ENCODE results near the gene FAM184B.
"Not testable (repeated sequence)": the region's sequence is repeated elsewhere in the genome, so short reads cannot be mapped to it uniquely, and the experiment has no call there.

The FAM184B gene

DNA sequence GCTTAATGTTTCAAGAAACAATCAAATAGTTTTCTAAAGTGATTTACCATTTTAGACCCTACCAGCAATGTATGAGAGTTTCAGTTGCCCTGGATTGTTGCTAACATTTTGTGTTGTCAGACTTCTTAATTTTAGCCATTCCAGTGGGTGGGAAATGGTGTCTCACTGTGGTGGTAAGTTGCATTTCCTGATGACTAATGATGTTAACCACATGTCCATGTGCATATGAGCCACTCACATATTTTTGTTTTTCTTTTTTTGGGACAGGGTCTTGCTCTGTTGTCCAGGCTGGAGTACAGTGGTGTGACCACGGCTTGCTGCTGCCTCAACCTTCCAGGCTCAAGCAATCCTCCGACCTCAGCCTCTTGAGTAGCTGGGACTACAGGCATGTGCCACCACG is 118.7 kb downstream of the FAM184B start:
- H3K9me3 ChIP-seq (ENCODE audit: control insufficient read depth, low read length): no peaks in the 10 kb centered on the region
- H3K36me3 ChIP-seq (ENCODE audit: control insufficient read depth, insufficient read depth, low read length): no peaks in the 10 kb centered on the region
- 89 to 100% methylated on average over 3 of the region's 3 CpGs for WGBS, 2 experiments (ENCODE audit: insufficient coverage in 2 of 2)
- H3K4me1 ChIP-seq (ENCODE audit: control insufficient read depth, insufficient read depth, low read length, poor library complexity, severe bottlenecking): no peaks in the 10 kb centered on the region
- no peak overlapping the region for H3K4me3 ChIP-seq (ENCODE audit: extremely low read depth, insufficient read depth, low read length, poor library complexity, severe bottlenecking)
- H3K27ac ChIP-seq (ENCODE audit: low read depth, low read length, severe bottlenecking): no peak overlapping the region

DNA sequence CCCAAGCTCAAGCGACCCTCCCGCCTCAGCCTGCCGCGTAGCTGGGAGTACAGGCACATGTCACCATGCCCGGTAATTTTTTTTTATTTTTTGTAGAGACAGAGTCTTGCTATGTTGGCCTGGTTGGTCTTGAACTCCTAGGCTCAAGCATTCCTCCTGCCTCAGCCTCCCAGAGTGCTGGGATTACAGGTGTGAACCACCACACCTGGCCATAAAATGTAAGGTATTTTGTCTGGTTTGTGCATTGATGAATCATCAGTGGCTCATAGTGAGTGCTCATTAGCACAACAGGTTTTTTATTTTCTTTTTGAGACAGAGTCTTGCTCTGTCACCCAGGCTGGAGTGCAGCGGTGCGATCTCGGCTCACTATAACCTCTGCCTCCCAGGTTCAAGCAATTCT is 122.2 kb downstream of the FAM184B start:
- H3K4me3 ChIP-seq (ENCODE audit: extremely low read depth, insufficient read depth, low read length, poor library complexity, severe bottlenecking); H3K4me1 ChIP-seq (ENCODE audit: control insufficient read depth, insufficient read depth, low read length, poor library complexity, severe bottlenecking); H3K36me3 ChIP-seq (ENCODE audit: control insufficient read depth, insufficient read depth, low read length); H3K27ac ChIP-seq (ENCODE audit: low read depth, low read length, severe bottlenecking); H3K9me3 ChIP-seq (ENCODE audit: control insufficient read depth, low read length): not testable (repeated sequence)
- WGBS, 2 experiments (ENCODE audit: insufficient coverage in 2 of 2): 98 to 100% methylated on average over 5 to 8 of the region's 8 CpGs

DNA sequence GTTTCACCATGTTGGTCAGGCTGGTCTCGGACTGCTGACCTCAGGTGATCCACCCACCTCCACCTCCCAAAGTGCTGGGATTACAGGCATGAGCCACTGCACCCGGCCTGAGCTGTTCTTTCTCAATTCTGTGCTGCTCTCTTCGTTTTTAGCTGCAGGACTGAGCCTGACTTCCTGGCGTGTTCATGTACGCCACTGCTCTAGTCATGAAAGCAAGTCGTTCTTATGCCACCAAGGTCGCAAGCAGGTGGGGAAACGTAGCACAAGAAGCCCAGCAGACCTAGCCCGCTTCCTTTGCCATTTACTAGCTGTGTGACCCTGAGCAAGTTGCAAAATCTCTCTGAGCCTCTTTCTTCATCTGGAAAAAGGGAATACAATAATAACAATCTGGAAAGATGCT is 123.6 kb downstream of the FAM184B start:
- Histone ChIP-seq H3K27ac (ENCODE audit: low read depth, low read length, severe bottlenecking) (no peak overlapping the region), H3K36me3 (ENCODE audit: control insufficient read depth, insufficient read depth, low read length) (no peaks in the 10 kb centered on the region)
- 91% methylated on average over 9 of the region's 9 CpGs for whole genome bisulfite sequencing, 2 experiments (ENCODE audit: insufficient coverage in 2 of 2)

DNA sequence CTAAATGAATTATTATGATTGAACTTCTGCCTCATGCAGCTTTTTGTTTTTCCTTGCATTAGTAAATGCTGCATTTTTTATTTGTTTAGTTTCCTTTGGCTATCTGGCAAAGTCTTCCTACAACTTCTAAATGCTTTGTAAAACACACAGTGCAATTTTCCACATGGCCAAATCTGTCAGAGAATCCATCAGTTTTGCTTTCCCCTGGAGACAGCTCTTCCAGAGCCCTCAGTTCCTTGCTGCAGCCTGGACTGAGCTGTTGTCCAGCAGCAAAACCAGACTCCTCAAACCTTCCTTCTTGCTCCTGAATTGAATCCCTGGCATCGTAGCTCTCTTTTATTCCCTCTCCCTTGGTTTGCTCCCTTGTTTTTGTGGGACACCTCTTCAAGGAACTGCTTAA is 124.3 kb downstream of the FAM184B start:
- H3K4me3 ChIP-seq (ENCODE audit: extremely low read depth, insufficient read depth, low read length, poor library complexity, severe bottlenecking): no peak overlapping the region
- H3K27ac ChIP-seq (ENCODE audit: low read depth, low read length, severe bottlenecking): no peak overlapping the region
- H3K36me3 ChIP-seq (ENCODE audit: control insufficient read depth, insufficient read depth, low read length): no peaks in the 10 kb centered on the region
- no peaks in the 10 kb centered on the region for H3K9me3 ChIP-seq (ENCODE audit: control insufficient read depth, low read length)
- WGBS, 2 experiments (ENCODE audit: insufficient coverage in 2 of 2): 83% methylated on average over 1 of the region's 1 CpG; no CpG with 5 or more reads in 1 of the 2 experiments
- H3K4me1 ChIP-seq (ENCODE audit: control insufficient read depth, insufficient read depth, low read length, poor library complexity, severe bottlenecking): no peaks in the 10 kb centered on the region

More for the DNA sequence above, 123.6 kb downstream of the FAM184B start:
- no peaks in the 10 kb centered on the region for H3K4me1 ChIP-seq (ENCODE audit: control insufficient read depth, insufficient read depth, low read length, poor library complexity, severe bottlenecking)
- H3K4me3 ChIP-seq (ENCODE audit: extremely low read depth, insufficient read depth, low read length, poor library complexity, severe bottlenecking): no peak overlapping the region
- no peaks in the 10 kb centered on the region for H3K9me3 ChIP-seq (ENCODE audit: control insufficient read depth, low read length)

DNA sequence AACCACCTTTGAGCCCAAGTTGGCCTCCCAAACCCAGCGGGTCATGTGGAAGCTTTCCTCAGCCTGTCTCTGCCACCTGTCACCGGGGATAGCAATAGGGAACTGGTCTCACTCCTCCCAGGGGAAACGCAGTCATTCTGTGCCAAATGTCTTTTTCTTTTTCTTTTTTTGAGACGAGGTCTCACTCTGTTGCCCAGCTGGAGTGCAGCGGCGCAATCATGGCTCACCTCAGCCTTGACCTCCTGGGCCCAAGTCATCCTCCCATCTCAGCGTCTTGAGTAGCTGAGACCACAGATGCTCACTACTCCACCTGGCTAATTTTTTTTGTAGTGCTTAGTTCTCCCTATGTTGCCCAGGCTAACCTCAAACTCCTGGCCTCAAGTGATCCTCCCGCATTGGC is 126.7 kb downstream of the FAM184B start:
- WGBS, 2 experiments (ENCODE audit: insufficient coverage in 2 of 2): 73 to 78% methylated on average over 7 of the region's 8 CpGs
- no peak overlapping the region for H3K27ac ChIP-seq (ENCODE audit: low read depth, low read length, severe bottlenecking)
- no peaks in the 10 kb centered on the region for H3K4me1 ChIP-seq (ENCODE audit: control insufficient read depth, insufficient read depth, low read length, poor library complexity, severe bottlenecking)
- no peak overlapping the region for H3K4me3 ChIP-seq (ENCODE audit: extremely low read depth, insufficient read depth, low read length, poor library complexity, severe bottlenecking)
- no peaks in the 10 kb centered on the region for H3K36me3 ChIP-seq (ENCODE audit: control insufficient read depth, insufficient read depth, low read length)
- no peaks in the 10 kb centered on the region for H3K9me3 ChIP-seq (ENCODE audit: control insufficient read depth, low read length)

DNA sequence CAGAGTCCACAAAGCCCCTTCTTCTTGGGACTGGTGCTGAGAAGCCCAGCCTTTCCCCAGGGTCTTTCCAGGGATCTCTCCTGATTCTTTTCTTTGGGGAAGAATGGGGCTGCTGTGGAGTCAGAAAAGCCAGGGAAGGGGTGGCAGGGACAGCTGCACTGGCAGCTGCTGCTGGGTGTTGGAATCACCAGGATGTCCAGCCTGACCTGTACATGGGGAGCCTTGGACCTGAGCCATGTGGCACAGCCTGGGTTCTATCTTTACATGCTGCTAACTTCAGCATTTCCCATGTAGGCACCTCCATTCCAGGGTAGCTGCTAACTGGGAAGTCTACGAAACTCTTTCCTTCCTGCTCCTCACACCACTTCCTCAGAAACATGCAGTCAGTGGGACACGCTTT is 131.0 kb downstream of the FAM184B start:
- no peaks in the 10 kb centered on the region for H3K9me3 ChIP-seq (ENCODE audit: control insufficient read depth, low read length)
- no peak overlapping the region for H3K4me3 ChIP-seq (ENCODE audit: extremely low read depth, insufficient read depth, low read length, poor library complexity, severe bottlenecking)
- no peaks in the 10 kb centered on the region for H3K36me3 ChIP-seq (ENCODE audit: control insufficient read depth, insufficient read depth, low read length)
- H3K4me1 ChIP-seq (ENCODE audit: control insufficient read depth, insufficient read depth, low read length, poor library complexity, severe bottlenecking): no peaks in the 10 kb centered on the region
- H3K27ac ChIP-seq (ENCODE audit: low read depth, low read length, severe bottlenecking): no peak overlapping the region
- WGBS, 2 experiments (ENCODE audit: insufficient coverage in 2 of 2): 100% methylated on average over 1 of the region's 2 CpGs; no CpG with 5 or more reads in 1 of the 2 experiments

DNA sequence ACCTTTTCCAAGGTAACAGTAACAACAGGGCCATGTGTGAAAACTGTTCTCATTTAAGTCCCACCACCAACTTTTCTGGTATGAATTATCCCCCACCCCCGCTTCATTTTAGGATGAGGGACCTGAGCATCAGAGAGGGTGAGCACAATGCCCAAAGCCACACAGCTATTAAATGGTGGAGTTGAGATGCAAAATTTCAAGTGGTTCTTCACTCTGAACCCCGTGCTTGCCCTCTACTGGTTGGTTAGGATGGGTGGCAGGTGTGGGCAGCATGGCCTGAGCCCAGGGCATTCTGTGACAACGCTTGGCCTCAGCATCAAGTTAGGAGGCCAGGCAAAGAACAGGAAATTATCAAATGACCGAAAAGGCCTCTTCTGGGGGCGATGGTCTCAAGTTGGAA is 133.5 kb downstream of the FAM184B start:
- no peaks in the 10 kb centered on the region for H3K36me3 ChIP-seq (ENCODE audit: control insufficient read depth, insufficient read depth, low read length)
- H3K27ac ChIP-seq (ENCODE audit: low read depth, low read length, severe bottlenecking): no peak overlapping the region
- H3K9me3 ChIP-seq (ENCODE audit: control insufficient read depth, low read length): no peaks in the 10 kb centered on the region
- no peaks in the 10 kb centered on the region for H3K4me1 ChIP-seq (ENCODE audit: control insufficient read depth, insufficient read depth, low read length, poor library complexity, severe bottlenecking)
- H3K4me3 ChIP-seq (ENCODE audit: extremely low read depth, insufficient read depth, low read length, poor library complexity, severe bottlenecking): no peak overlapping the region
- 62 to 64% methylated on average over 1 to 2 of the region's 5 CpGs for WGBS, 2 experiments (ENCODE audit: insufficient coverage in 2 of 2)

DNA sequence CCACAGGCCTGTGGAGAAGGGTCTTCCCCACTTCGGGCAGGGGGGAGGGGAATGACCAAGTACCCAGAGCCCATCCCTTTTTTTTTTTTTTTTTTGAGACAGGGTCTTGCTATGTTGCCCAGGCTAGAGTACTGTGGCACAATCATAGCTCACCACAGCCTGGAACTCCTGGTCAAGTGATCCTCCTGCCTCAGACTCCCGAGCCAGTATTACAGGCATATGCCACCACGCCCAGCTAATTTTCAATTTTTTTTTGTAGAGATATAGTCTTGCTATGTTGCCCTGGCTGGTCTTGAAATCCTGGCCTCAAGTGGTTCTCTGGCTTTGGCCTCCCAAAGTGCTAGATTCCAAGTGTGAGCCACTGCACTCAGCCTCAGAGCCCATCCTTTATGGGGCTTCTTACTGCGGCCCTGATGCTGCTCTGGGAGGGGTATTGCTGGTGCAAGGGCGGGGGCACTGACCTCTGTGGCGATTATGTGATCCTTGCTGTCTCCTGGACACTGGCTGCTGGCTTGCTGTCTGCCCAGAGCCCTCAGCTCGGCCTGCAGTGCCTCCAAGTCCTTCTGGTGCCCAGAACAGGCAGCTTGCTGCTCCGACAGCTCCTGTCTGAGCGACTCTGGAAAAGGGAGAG is 134.1 kb downstream of the FAM184B start:
- Histone ChIP-seq H3K36me3 (ENCODE audit: control insufficient read depth, insufficient read depth, low read length) (no peaks in the 10 kb centered on the region), H3K4me1 (ENCODE audit: control insufficient read depth, insufficient read depth, low read length, poor library complexity, severe bottlenecking) (no peaks in the 10 kb centered on the region), H3K9me3 (ENCODE audit: control insufficient read depth, low read length) (no peaks in the 10 kb centered on the region), H3K4me3 (ENCODE audit: extremely low read depth, insufficient read depth, low read length, poor library complexity, severe bottlenecking) (no peak overlapping the region), H3K27ac (ENCODE audit: low read depth, low read length, severe bottlenecking) (no peak overlapping the region)
- WGBS, 2 experiments (ENCODE audit: insufficient coverage in 2 of 2): 85 to 89% methylated on average over 3 to 7 of the region's 9 CpGs

DNA sequence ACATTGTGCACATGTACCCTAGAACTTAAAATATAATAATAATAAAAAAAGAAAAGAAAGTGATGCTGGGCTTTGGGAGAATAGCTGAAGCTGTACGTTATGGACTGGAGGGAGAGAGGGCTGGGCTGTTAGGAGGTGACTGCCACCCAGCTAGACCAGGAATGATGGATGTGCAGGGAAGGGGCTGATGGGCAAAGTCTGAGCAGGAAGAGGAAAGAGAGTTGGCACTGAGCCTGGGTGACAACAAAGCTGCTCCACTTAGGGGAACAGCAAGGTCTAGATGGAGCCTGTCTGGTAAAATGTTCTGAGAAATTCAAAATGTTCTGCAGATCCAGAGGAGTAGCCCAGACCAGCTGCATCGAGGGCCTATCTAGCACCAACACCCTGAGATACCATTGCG is 134.7 kb downstream of the FAM184B start:
- Histone ChIP-seq H3K27ac (ENCODE audit: low read depth, low read length, severe bottlenecking) (no peak overlapping the region), H3K4me3 (ENCODE audit: extremely low read depth, insufficient read depth, low read length, poor library complexity, severe bottlenecking) (no peak overlapping the region), H3K9me3 (ENCODE audit: control insufficient read depth, low read length) (no peaks in the 10 kb centered on the region), H3K36me3 (ENCODE audit: control insufficient read depth, insufficient read depth, low read length) (no peaks in the 10 kb centered on the region), H3K4me1 (ENCODE audit: control insufficient read depth, insufficient read depth, low read length, poor library complexity, severe bottlenecking) (no peaks in the 10 kb centered on the region)
- 95 to 100% methylated on average over 2 to 3 of the region's 3 CpGs for WGBS, 2 experiments (ENCODE audit: insufficient coverage in 2 of 2)

DNA sequence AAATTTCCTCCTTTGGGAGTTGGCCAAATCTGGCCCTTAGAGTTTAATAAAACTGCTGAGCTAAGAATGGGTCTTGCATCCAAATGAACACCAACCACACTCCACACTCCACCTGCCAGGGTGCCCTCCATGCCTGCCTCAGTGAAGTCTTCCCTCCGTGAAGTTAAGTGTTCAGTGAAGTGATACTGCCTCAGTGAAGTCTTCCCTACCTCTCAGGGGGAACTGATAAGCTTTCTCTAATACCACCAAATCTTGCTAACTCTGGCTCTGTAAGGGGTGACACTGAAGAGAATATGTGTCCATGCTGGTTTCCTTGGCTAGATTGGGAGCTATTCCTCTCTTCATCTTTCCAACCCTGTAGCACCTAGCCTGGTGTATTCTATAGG is 139.0 kb downstream of the FAM184B start:
- H3K4me3 ChIP-seq (ENCODE audit: extremely low read depth, insufficient read depth, low read length, poor library complexity, severe bottlenecking): no peak overlapping the region
- H3K4me1 ChIP-seq (ENCODE audit: control insufficient read depth, insufficient read depth, low read length, poor library complexity, severe bottlenecking): no peaks in the 10 kb centered on the region
- WGBS, 2 experiments (ENCODE audit: insufficient coverage in 2 of 2): 100% methylated on average over 1 of the region's 1 CpG; no CpG with 5 or more reads in 1 of the 2 experiments
- no peak overlapping the region for H3K27ac ChIP-seq (ENCODE audit: low read depth, low read length, severe bottlenecking)
- no peaks in the 10 kb centered on the region for H3K9me3 ChIP-seq (ENCODE audit: control insufficient read depth, low read length)
- H3K36me3 ChIP-seq (ENCODE audit: control insufficient read depth, insufficient read depth, low read length): peaks cover 18% of the 10 kb centered on the region

DNA sequence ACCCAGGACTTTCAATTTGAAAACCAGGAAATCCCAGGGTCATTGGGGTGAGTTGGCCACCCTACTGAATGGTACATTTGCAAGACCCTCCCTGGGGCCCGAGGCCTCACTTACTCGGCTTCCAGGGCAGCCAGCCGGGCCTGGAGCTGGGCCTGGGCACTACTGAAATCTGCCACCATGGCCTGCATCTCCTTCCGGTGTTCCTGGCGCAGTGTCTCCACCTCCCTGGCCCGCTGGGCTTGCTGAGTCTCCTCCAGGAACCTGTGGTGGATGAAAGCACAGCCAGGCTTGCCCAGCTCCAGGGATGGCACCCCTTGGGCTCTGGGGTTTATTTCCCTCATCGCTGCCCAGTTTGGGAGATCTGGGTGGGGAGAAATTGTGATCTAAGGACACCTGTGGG is 142.3 kb downstream of the FAM184B start:
- 88 to 94% methylated on average over 7 of the region's 7 CpGs for WGBS, 2 experiments (ENCODE audit: insufficient coverage in 2 of 2)
- H3K27ac ChIP-seq (ENCODE audit: low read depth, low read length, severe bottlenecking): no peak overlapping the region
- no peaks in the 10 kb centered on the region for H3K4me1 ChIP-seq (ENCODE audit: control insufficient read depth, insufficient read depth, low read length, poor library complexity, severe bottlenecking)
- peaks cover 35% of the 10 kb centered on the region for H3K36me3 ChIP-seq (ENCODE audit: control insufficient read depth, insufficient read depth, low read length)
- no peak overlapping the region for H3K4me3 ChIP-seq (ENCODE audit: extremely low read depth, insufficient read depth, low read length, poor library complexity, severe bottlenecking)
- H3K9me3 ChIP-seq (ENCODE audit: control insufficient read depth, low read length): no peaks in the 10 kb centered on the region
